Activated T-cell treated with anti-CD3 and anti-CD28 coated beads for 4 hours (primary cell): ENCODE measurements around the gene EXT2.

Experiments used
- DNase-seq: peaks from one replicate; pipeline ENCODE4 v3.0.0-alpha.2; 2020

The EXT2 gene

GRCh38 chr11:44174842-44175241 lies 79.4 kb downstream of the EXT2 start:
- DNase-seq = no peak

GRCh38 chr11:44176546-44177213 lies 81.2 kb downstream of the EXT2 start:
- DNase-seq = no peak

DNA sequence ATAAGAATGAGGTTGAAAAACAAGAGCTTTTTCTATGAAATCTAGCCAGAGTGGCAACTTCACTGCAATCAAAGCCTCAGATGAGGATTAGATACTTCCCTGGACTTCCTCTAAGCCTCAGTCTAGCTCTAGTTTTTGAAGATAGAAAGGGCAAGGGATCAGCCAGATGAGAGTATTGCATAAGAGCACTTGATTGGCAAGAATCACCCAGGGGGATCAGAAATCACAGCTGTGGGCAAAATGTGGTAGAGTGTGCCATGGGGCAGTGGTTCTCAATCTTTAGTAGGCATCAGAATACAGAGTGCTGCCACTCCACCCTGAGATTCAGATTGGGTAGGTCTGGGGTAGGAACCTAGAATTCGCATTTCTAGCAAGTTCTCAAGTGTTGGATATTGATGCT lies 82.4 kb downstream of the EXT2 start:
- no peak for DNase-seq

GRCh38 chr11:44178381-44178780 lies 82.9 kb downstream of the EXT2 start:
- no peak for DNase-seq

- DNase-seq = no peak
Measured at GRCh38 chr11:44179173-44179572, 83.7 kb downstream of the EXT2 start.

- DNase-seq = no peak
Measured at GRCh38 chr11:44180107-44180506, 84.6 kb downstream of the EXT2 start.

- DNase-seq = no peak
Measured at GRCh38 chr11:44185522-44185921, 90.0 kb downstream of the EXT2 start.

- no peak for DNase-seq
Measured at GRCh38 chr11:44186321-44186930, 90.9 kb downstream of the EXT2 start.

GRCh38 chr11:44188643-44189042 lies 93.2 kb downstream of the EXT2 start:
- no peak for DNase-seq

GRCh38 chr11:44189986-44190882 lies 94.8 kb downstream of the EXT2 start:
- no peak for DNase-seq

DNA sequence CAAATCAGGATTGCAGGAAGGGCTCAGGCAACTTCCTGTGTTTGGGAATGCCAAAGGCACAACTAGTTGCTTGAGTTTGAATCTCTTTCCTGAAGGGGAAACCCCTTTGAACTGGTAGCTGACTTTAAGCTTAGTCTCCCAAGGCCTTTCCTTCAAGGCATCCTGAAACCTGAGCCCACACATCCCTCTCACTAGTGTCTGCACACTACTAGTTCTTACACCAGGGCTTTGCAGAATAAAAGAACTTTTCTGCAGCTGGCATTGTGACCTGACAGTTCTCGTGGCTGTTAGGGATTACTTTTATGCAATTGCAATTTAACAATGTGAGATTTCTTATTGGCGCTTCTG lies 95.4 kb downstream of the EXT2 start:
- no peak for DNase-seq

- DNase-seq = no peak
Measured at GRCh38 chr11:44191322-44192016, 96.0 kb downstream of the EXT2 start.

DNA sequence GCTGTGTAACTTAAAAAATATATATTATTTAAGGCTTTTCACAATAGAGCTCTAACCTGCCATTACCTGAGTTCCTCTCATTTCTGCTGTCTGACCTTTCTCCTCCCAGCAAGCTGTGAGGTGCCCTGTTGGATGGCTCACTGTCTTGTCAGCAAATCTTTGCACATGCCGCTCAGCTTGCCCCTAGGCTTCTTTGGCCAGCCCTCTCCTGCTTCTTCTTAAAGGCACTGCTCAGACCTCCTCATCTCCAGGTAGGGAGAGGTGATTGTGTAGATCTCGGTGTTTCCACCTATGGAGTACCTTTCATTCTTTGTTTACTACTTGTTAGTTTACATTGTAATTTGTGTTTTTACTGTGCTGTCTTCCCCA lies 96.5 kb downstream of the EXT2 start:
- no peak for DNase-seq

DNA sequence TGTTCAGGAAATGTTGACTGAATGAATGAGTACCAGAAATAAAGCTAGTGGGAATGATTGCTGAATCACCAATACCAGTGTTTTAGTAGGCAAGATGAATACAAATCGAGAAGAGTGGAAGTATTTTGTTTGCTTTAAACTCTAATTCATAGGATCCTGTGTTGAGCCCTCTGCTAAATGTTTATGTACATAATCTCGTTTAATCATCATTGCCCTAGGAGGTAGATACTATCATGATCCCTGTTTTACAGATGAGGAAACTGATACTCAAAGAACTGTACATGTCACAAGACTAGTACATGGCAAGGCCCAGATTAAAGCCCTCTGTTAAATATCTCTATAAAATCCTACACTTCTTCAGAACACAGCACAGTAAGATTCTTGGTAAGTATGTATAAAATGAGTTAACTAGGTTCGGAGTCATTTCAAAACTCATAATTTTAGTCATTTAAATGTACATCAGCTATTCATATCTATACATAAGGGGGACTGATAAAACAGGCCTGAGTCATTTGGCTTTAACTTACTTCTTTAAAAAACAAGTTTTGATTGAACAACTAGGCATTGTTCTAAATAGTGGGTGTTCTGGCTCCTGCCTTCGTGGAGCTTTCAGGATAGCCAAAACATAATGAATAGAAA lies 97.1 kb downstream of the EXT2 start:
- DNase-seq = no peak

GRCh38 chr11:44193856-44194255 lies 98.4 kb downstream of the EXT2 start:
- DNase-seq = no peak

- DNase-seq = no peak
Measured at GRCh38 chr11:44198146-44198724, 102.8 kb downstream of the EXT2 start.

DNA sequence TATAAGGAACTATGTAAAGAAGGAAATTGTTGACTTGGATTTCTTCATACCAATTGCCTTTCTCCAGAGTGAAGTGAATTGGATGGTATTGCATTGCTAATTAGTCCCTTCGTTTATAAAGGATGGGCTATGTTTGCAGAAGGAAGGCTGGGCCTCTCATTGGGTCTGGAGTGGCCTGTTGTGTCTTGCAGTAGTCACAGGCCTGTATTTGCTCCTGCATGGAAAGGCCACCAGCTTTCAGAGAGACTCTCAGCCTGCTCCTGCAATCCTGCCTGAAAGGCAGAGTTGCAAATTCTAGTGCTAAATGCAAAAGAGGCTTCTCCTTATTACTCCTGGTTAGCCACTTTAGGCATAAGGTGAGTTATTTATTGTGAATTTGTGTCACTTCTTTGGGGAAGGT lies 103.8 kb downstream of the EXT2 start:
- DNase-seq = no peak

DNA sequence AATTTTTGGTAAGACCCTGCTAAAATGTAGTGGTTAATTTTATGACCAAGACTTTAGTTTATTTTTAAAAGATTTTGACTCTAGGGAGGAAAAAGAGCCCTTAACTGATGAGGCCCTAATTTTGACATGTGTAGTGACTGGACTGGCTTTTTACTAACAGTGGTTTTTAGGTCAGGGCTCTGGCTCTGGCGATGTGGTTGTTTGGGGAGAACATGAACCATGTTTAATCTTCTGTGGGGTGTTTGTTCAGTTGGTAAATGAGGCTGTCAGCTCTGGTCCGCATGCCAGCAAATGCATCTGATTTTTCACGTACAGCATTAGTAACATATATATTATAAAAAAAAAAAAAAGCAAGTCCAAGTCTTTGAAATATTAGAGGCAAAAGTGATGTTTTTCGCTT lies 104.3 kb downstream of the EXT2 start:
- no peak for DNase-seq

GRCh38 chr11:44203270-44204043 lies 108.0 kb downstream of the EXT2 start:
- no peak for DNase-seq

DNA sequence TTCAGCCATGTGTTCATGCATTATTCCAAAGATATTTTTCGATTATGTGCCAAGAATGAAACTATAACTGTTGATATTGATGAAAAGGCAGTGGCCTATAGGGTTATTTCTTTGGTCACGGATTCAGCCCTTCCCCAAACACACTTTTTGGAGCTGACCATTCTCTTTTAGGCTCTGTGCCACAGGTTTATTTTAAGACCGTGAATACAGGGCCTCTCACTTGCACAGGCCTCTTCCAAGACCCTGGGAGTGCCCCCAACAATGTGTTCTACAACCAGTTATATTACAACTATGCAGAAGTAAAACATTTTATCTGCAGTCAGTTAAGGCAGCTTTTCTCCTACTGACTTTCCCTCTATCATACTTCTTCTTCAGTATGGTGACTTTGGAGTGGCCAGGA lies 109.9 kb downstream of the EXT2 start:
- no peak for DNase-seq

- no peak for DNase-seq
Measured at GRCh38 chr11:44205836-44206235, 110.4 kb downstream of the EXT2 start.

GRCh38 chr11:44207292-44207691 lies 111.8 kb downstream of the EXT2 start:
- no peak for DNase-seq
